LHCN-M2 (cell line): ENCODE measurements around the gene UBASH3B. TPM values are rescaled to one million over a fixed set of nuclear protein-coding genes. Genes with fewer than 3 reads are reported as not detected.
"Not testable (repeated sequence)": the region's sequence is repeated elsewhere in the genome, so short reads cannot be mapped to it uniquely, and the experiment has no call there.

Experiments used
- DNase-seq: peaks from one replicate; pipeline ENCODE4 v3.0.0-alpha.2; 2012; ENCODE audit warnings: low read depth
- total RNA-seq: library from RNA; depleted of rRNA; stranded (reverse); fragments of >200 nt; gene quantifications from 2 replicates; pipeline ENCODE4 v1.2.3, GENCODE V29; 2014

The UBASH3B gene
- total RNA-seq, 1 experiment from 2014 or later: 8.0 TPM

DNA sequence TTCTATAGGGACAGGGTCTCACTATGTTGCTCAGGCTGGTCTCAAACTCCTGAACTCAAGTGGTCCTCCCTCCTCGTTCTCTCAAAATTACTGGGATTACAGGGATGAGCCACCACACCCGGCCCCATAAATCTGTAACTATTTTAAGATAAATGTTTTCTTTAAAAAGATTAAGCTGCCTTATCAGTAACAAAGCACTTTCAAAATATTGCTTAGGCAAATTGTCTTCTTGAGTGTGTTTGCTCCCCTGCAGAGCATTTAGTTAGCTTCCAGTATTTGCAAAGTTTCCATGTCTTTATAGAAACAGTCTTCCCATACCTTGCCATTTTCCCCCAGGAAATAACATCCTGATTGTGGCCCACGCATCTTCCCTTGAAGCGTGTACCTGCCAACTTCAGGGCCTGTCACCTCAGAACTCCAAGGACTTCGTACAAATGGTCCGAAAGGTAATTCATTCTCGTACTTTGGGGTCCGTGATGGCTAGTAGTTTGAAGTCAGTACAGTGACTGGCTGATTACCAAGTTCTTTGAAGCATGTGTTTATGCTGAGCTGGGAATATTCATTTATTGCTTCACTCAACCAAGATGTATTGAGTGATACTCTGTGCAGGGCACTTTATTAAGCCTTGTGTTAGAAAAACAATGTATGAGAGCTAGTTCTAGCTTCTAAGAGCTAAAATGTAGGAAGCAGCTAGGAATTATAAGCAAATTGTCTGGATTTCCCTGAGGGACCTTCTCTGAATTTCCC, 152.4 kb downstream of the UBASH3B start:
- DNase-seq: no peak

- DNase-seq: no peak
Observed at GRCh38 chr11:122808478-122808869, 153.0 kb downstream of the UBASH3B start.

GRCh38 chr11:122809866-122810265, 154.3 kb downstream of the UBASH3B start:
- no peak for DNase-seq

DNA sequence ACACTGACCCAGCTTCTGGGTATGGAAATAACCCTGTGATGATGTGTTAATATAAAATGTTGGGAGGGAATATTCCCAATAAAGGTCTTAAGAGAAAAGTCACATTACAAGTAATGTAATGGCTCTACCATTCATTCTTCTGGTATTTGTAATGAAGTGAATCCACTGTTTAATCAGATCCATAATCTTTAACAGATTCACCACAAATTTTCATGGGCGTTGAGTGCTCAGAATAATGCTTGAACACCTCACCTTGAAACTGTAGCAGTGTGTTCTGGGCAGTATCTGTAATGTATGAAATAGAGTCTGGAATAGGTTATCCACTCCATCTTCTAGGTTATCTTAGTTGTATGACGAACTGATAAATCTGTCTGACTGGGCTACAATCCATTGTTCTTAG, 156.2 kb downstream of the UBASH3B start:
- DNase-seq: no peak

- DNase-seq: no peak
Observed at GRCh38 chr11:122812638-122813037, 157.1 kb downstream of the UBASH3B start.

- no peak for DNase-seq
Observed at GRCh38 chr11:122813176-122813893, 157.8 kb downstream of the UBASH3B start.

DNA sequence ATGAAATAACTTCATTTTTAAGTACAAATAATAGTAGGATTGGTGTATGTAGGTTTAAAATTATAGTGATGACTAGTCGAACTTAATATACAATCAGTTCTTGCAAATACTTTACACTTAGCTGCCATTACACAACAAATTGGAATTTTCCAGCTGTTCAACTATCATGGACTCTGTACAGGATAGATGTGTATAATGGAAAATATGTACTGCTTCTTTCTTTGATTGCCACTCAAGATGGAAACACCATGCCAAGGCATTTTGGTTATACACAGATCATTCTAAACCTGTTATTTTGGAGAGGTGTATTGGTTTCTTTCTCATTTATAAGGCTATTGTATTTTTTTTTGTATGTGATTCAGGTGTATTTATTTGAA, 158.4 kb downstream of the UBASH3B start:
- DNase-seq: no peak

DNA sequence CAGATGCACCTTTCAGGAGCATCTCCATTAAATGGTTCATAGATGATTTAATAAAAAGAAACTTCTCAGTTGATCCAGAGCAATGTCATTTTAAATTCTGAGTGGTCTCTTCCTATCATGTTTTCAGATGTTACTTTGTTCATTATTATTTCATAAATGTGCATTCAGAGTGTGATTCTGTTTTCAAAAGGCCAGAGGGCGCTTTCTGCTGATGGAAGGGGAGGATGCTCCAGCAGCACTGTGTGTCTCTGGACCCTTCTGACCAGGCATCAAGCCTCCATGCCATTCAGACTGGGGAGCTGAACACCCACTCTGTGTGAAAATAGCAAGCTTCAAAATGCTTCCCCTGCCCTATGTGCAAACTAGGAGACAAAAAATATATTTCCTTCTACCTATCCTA, 158.9 kb downstream of the UBASH3B start:
- DNase-seq: no peak

- no peak for DNase-seq
Observed at GRCh38 chr11:122815900-122816299, 160.4 kb downstream of the UBASH3B start.

DNA sequence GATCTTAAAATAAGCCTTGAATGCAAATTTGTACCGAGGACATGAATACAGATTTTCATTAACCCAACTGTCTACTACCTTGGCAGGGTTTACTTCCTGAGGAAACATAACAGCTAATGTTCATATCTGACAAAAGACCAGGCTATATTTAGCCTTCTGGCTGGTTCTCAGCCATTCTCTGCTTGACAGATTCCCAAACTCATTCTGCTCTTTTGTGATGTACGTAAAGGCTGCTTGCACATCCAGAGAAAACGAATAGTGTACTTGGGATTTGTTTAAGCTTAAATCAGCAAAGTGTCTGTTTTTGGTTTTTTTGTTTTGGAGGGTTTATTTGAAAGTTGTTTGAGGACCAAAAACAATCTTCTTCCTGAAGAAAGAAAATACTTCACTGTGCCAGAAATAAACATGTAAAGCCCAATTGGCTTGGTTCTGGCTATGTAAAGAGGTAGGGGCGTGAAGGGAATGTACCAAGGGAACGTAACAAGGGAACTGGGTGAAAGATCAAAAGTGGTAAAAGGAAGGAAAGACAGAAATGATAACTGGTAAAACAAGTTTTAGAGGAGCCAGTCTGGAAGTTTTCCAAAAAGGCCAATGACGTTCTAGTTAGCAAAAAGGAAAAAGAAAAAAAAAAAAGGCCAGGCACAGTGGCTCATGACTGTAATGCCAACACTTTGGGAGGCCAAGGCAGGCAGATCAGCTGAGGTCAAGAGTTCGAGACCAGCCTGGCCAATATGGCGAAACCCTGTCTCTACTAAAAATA, 161.4 kb downstream of the UBASH3B start:
- no peak for DNase-seq

- no peak for DNase-seq
Observed at GRCh38 chr11:122820158-122820557, 164.6 kb downstream of the UBASH3B start.

DNA sequence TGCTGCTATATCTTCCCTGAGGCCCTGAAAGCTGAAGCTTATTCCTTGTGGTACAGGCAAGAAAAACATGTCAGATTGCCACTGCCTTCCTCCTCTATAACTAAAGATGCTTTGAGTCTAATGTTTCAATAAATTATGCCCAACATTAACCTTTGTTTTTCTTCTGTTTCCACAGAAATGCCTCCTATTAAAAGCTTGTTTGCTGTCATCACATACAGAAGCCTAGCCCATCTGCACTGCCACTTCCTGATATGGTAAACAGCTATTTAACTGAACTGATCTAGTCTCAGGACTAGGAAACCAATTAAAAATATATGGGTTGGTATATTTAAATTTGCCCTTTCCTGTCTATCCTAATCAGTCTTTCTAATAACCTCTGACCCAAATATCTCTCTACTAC, 165.6 kb downstream of the UBASH3B start:
- no peak for DNase-seq

- no peak for DNase-seq
Observed at GRCh38 chr11:122822241-122822640, 166.7 kb downstream of the UBASH3B start.

- DNase-seq: no peak
Observed at GRCh38 chr11:122823564-122823963, 168.0 kb downstream of the UBASH3B start.

DNA sequence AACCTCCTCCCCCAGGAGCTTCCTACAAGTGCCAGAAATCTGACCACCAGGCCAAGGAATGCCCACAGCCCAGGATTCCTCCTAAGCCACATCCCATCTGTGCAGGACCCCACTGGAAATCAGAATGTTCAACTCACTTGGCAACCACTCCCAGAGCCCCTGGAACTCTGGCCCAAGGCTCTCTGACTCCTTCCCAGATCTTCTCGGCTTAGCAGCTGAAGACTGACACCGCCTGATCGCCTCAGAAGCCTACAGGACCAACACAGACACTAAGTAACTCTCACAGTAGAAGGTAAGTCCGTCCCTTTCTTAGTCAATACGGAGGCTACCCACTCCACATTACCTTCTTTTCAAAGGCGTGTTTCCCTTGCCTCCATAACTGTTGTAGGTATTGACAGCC, 173.8 kb downstream of the UBASH3B start:
- DNase-seq: not testable (repeated sequence)

GRCh38 chr11:122832297-122832696, 176.8 kb downstream of the UBASH3B start:
- not testable (repeated sequence) for DNase-seq

DNA sequence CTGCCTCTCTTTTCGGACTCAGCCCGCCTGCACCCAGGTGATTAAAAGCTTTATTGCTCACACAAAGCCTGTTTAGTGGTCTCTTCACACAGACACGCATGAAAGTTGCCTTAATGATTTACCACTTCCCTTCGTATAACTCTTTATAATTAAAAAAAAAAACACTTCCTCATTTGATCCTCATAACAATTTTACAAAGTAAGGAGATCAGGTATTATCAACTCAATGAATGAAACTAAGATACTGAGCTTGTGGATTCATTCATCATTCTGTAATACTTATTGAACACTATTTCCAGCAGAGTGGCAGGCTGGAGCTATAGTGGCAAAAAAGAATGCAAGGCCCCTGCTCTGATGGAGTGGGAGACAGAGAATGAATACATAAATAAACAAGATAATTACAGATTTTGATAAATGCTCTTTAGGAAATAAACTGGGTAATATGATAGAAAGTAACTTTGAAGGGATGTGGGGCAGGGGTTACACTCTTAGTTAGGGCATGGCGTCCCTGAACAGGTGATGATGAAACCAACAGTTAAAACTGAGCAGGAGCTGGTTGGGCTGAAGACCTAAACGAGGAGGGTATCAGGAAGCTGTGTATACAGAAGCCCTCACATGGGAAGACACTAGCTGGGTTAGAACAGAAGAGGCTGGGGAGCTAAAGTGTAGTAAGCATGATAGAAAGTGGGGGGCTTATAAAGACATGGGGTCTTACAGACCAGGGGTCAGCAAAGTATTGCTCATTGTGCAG, 177.4 kb downstream of the UBASH3B start:
- no peak for DNase-seq

DNA sequence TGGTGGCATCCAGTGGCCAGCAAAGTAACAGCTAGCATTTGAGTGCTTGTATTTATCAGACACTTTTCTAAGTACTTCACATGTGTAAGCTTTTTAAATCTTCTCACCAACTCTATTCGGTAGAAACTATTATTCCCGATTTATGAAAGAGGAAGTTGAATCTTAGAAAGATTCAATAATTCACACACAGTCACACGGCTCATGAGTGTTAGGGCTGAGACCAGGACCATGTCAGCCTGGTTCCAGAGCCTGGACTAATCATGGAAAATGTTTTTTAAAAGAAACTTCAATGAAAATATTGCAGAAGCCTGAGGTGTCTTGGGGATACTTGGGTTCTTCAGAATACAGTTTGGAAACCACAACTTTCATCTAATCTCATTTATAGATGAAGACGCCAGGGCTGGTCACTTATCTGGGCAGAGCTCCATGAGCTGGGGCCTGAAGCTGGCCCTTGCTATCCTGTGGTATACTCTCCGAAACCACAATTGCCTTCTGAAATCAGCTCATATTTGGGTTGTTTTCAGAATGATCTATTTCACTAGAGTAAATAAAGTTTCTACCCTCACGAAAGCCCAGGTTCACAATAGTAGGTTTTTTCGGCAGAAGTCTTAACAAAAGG, 178.4 kb downstream of the UBASH3B start:
- DNase-seq: no peak

DNA sequence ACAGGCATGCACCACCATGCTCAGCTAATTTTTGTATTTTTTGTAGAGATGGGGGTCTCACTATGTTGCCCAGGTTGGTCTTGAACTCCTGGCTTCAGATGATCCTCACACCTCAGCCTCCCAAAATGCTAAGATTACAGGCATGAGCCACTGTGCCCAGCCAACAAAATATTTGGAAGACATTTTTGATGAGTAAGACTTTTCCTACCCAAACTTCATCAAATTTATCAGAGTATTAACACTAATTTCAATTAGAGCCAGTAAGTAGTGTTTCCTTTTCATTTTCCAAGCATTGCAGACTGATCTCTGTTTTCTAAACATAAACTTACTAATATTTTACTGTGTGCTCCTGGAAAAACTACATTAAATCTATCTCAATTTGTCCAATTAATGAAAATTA, 181.4 kb downstream of the UBASH3B start:
- no peak for DNase-seq

- no peak for DNase-seq
Observed at GRCh38 chr11:122837528-122838346, 182.2 kb downstream of the UBASH3B start.
